VCaP (cell line): ENCODE data around the gene MADCAM1.
A peak's percentile ranks its signal among the peaks of the same experiment; 100 is the strongest.

ENCODE experiments used
- H3K27ac ChIP-seq: fragments of 450-650 bp; 2 replicates; pipeline ENCODE4 v1.5.1; 2017
- CTCF ChIP-seq: fragments of 450-650 bp; conservative IDR thresholded peaks from 2 replicates; pipeline ENCODE4 v1.5.1; 2017; ENCODE audit warnings: mild to moderate bottlenecking, moderate library complexity

The MADCAM1 gene

GRCh38 chr19:495081-495401 is 1.2 kb upstream of the MADCAM1 start:
- no peak for TF ChIP-seq CTCF
- no peak overlapping the region for H3K27ac ChIP-seq

- TF ChIP-seq CTCF, result peak; percentile 68
- no peak overlapping the region for H3K27ac ChIP-seq
These were observed 729 bp upstream of the MADCAM1 start for GRCh38 chr19:495402-496111.

DNA sequence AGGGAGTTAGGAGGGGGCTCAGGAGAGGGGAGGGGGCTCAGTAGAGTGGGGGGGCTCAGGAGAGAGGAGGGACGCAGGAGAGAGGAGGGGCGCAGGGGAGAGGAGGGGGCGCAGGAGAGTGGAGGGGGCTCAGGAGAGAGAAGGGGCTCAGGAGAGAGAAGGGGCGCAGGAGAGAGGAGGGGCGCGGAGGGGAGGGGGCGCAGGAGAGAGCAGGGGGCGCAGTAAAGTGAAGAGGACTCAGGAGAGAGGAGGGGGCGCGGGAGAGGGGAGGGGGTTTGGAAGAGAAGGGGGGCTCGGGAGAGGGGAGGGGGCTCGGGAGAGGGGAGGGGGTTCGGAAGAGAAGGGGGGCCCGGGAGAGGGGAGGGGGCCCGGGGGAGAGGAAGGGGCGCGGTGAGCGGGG is 700 bp downstream of the MADCAM1 start:
- no peak for TF ChIP-seq CTCF
- no peak overlapping the region for H3K27ac ChIP-seq

DNA sequence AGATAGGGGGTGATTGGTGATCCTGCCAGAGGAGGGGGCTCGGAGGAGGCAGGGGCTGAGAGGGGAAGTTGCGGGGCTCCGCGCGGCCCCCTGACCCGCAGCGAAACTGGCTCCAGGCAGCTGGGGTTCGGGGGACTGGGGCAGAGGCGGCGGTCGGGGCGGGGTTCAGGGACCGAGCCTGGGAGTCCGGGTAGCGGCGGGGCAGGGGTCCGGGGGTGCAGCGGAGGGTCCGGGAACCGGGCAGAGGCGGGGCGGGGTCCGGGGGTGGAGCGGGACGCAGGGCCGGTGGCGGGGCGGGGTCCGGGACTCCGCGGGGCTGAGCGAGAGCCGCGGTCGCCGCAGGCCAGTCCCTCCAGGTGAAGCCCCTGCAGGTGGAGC is 1.2 kb downstream of the MADCAM1 start:
- TF ChIP-seq CTCF, result no peak
- H3K27ac ChIP-seq, result no peak overlapping the region

DNA sequence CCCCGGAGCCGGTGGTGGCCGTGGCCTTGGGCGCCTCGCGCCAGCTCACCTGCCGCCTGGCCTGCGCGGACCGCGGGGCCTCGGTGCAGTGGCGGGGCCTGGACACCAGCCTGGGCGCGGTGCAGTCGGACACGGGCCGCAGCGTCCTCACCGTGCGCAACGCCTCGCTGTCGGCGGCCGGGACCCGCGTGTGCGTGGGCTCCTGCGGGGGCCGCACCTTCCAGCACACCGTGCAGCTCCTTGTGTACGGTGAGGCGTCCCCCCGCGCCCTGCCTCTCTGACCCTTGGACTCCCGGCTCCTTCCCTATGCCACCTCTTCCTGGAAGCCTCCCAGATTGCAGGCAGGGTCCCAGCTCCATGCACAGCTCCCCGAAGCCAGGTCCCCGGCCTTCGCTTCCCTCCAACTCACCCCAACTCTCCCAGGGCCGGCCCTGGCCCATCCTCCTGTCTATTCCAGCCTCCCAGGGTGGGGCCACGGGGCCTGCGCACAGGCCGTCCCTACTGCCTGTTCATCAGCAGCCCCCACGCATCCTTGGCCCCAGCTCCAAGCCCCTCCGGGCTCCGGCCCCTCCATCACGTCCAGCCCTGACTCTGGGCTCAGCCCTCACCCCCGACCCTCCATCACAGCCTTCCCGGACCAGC is 1.7 kb downstream of the MADCAM1 start:
- H3K27ac ChIP-seq, result no peak overlapping the region
- TF ChIP-seq CTCF, result no peak

DNA sequence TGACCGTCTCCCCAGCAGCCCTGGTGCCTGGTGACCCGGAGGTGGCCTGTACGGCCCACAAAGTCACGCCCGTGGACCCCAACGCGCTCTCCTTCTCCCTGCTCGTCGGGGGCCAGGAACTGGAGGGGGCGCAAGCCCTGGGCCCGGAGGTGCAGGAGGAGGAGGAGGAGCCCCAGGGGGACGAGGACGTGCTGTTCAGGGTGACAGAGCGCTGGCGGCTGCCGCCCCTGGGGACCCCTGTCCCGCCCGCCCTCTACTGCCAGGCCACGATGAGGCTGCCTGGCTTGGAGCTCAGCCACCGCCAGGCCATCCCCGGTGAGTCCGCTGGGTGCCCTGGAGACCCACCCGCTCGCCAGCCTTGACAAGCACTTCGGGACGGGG is 2.2 kb downstream of the MADCAM1 start:
- TF ChIP-seq CTCF, result no peak
- no peak overlapping the region for H3K27ac ChIP-seq

DNA sequence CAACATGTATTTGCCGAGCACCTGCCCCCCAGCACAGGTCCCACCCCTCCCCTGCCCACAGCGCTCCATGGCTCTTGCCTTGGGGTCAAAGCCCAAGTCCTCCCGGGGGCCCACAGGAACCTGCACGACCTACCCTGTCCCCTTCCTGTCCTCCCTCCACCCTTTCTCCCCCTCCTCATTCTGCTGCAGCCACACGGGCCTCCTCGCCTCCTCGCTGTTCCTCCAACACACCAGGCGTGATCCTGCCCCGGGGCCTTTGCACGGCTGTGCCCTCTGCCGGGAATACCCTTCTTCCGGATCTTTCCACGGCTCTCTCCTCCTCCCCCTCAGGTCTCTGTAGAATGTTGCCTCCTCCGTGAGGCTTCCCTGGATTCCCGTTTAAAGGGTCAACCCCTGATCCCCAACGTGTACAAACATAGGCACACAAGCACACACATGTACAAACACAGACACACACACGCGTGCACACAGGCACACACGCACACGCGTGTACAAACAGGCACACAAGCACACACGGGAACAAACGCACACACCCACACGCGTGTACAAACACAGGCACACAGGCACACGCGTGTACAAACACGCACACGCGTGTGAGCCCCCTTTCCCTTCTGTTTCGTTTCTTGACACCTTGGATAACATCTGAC is 2.8 kb downstream of the MADCAM1 start:
- H3K27ac ChIP-seq, result no peak overlapping the region
- TF ChIP-seq CTCF, result no peak
